HEK293 (cell line): ENCODE results near the gene PLA2G4C.

Source experiments
- CTCF ChIA-PET: fragments of 350-600 bp; formaldehyde crosslinking; extraction: SDS; loops from one replicate; lab custom pipeline; 2021; ENCODE audit warnings: antibody characterized with exemption; lab: Yijun Ruan, JAX
- POLR2A ChIA-PET: fragments of 300-600 bp; formaldehyde crosslinking; extraction: SDS; loops from one replicate; lab custom pipeline; 2020; ENCODE audit warnings: antibody characterized with exemption, inconsistent platforms; lab: Yijun Ruan, JAX
- H3K27ac ChIP-seq: fragments of 200-500 bp; sonication (Bioruptor generic); 2 replicates; pipeline ENCODE4 v1.5.1; 2014; ENCODE audit warnings: low read depth, low read length, control low read depth, inconsistent platforms; ENCODE audit errors: extremely low read depth
- H3K36me3 ChIP-seq, 2 experiments: fragments of 200-500 bp in 1 of 2; sonication (Bioruptor generic) in 1 of 2; 1 replicate in 1 of 2; 2 replicates in 1 of 2; pipeline ENCODE4 v1.5.1; 2014 to 2017; ENCODE audit warnings: inconsistent platforms in 2 of 2, low read length in 2 of 2; ENCODE audit not compliant: control insufficient read depth in 2 of 2, insufficient read depth in 1 of 2
- H3K4me1 ChIP-seq: fragments of 200-500 bp; sonication (Bioruptor generic); 2 replicates; pipeline ENCODE4 v1.5.1; 2014; ENCODE audit warnings: mild to moderate bottlenecking, low read length, inconsistent platforms; ENCODE audit not compliant: control insufficient read depth, insufficient read depth
- H3K4me3 ChIP-seq: 2 replicates; pipeline ENCODE4 v1.5.1; 2011; ENCODE audit warnings: low read depth, mild to moderate bottlenecking, control low read depth, low read length, moderate library complexity
- H3K9me3 ChIP-seq: fragments of 200-500 bp; sonication (Bioruptor generic); 2 replicates; pipeline ENCODE4 v1.5.1; 2014; ENCODE audit warnings: low read depth, low read length, inconsistent platforms; ENCODE audit not compliant: control insufficient read depth, insufficient read depth
- BCL6B ChIP-seq: fragments of 450-650 bp; formaldehyde crosslinking; IDR thresholded peaks from 2 replicates; pipeline ENCODE4 v1.5.1; 2017; ENCODE audit warnings: missing biosample characterization, missing genetic modification characterization
- EGR2 ChIP-seq: fragments of 450-650 bp; formaldehyde crosslinking; IDR thresholded peaks from 2 replicates; pipeline ENCODE4 v1.5.1; 2016; ENCODE audit warnings: low read depth, missing biosample characterization, missing genetic modification characterization
- FEZF1 ChIP-seq: fragments of 450-650 bp; formaldehyde crosslinking; IDR thresholded peaks from 2 replicates; pipeline ENCODE4 v1.5.1; 2016; ENCODE audit warnings: missing biosample characterization, missing genetic modification characterization
- GFI1B ChIP-seq: fragments of 450-650 bp; formaldehyde crosslinking; IDR thresholded peaks from 2 replicates; pipeline ENCODE4 v1.5.1; 2016; ENCODE audit warnings: missing biosample characterization, missing genetic modification characterization
- HOXC10 ChIP-seq: sonication (generic); formaldehyde crosslinking; IDR thresholded peaks from 2 replicates; pipeline ENCODE4 v1.8.1; 2023; ENCODE audit warnings: mild to moderate bottlenecking, missing genetic modification reagents
- PRDM10 ChIP-seq: fragments of 450-650 bp; formaldehyde crosslinking; IDR thresholded peaks from 2 replicates; pipeline ENCODE4 v1.5.1; 2016; ENCODE audit warnings: missing biosample characterization, missing genetic modification characterization
- PRDM6 ChIP-seq: fragments of 450-650 bp; formaldehyde crosslinking; IDR thresholded peaks from 2 replicates; pipeline ENCODE4 v1.5.1; 2017; ENCODE audit warnings: missing biosample characterization, missing genetic modification characterization
- ZBTB21 ChIP-seq: fragments of 450-650 bp; formaldehyde crosslinking; IDR thresholded peaks from 2 replicates; pipeline ENCODE4 v1.5.1; 2017; ENCODE audit warnings: missing biosample characterization, missing genetic modification characterization
- ZNF157 ChIP-seq: fragments of 450-650 bp; formaldehyde crosslinking; IDR thresholded peaks from 2 replicates; pipeline ENCODE4 v1.5.1; 2016; ENCODE audit warnings: missing biosample characterization, missing genetic modification characterization
- ZNF16 ChIP-seq: fragments of 450-650 bp; formaldehyde crosslinking; IDR thresholded peaks from 2 replicates; pipeline ENCODE4 v1.5.1; 2016; ENCODE audit warnings: low read depth, missing biosample characterization, missing genetic modification characterization
- ZNF221 ChIP-seq: fragments of 450-650 bp; formaldehyde crosslinking; IDR thresholded peaks from 2 replicates; pipeline ENCODE4 v1.5.1; 2017; ENCODE audit warnings: missing biosample characterization, missing genetic modification characterization, borderline replicate concordance
- ZNF311 ChIP-seq: fragments of 450-650 bp; formaldehyde crosslinking; IDR thresholded peaks from 2 replicates; pipeline ENCODE4 v1.5.1; 2017; ENCODE audit warnings: missing biosample characterization, missing genetic modification characterization, borderline replicate concordance
- ZNF354C ChIP-seq: fragments of 450-650 bp; formaldehyde crosslinking; IDR thresholded peaks from 2 replicates; pipeline ENCODE4 v1.5.1; 2016; ENCODE audit warnings: missing biosample characterization, missing genetic modification characterization, low read depth, borderline replicate concordance
- ZNF366 ChIP-seq: fragments of 450-650 bp; formaldehyde crosslinking; conservative IDR thresholded peaks from 2 replicates; pipeline ENCODE4 v1.5.1; 2016; ENCODE audit warnings: missing biosample characterization, missing genetic modification characterization
- ZNF391 ChIP-seq: fragments of 450-650 bp; formaldehyde crosslinking; IDR thresholded peaks from 2 replicates; pipeline ENCODE4 v1.5.1; 2016; ENCODE audit warnings: low read depth, missing biosample characterization, missing genetic modification characterization, borderline replicate concordance
- ZNF544 ChIP-seq: fragments of 450-650 bp; formaldehyde crosslinking; IDR thresholded peaks from 2 replicates; pipeline ENCODE4 v1.5.0; 2017; ENCODE audit warnings: missing biosample characterization, missing genetic modification characterization
- ZNF561 ChIP-seq: fragments of 450-650 bp; IDR thresholded peaks from 2 replicates; pipeline ENCODE4 v1.5.1; 2018; ENCODE audit warnings: missing biosample characterization, missing genetic modification characterization, borderline replicate concordance
- ZNF624 ChIP-seq: fragments of 450-650 bp; formaldehyde crosslinking; IDR thresholded peaks from 2 replicates; pipeline ENCODE4 v1.5.1; 2017; ENCODE audit warnings: missing biosample characterization, missing genetic modification characterization
- ZNF792 ChIP-seq: fragments of 450-650 bp; formaldehyde crosslinking; IDR thresholded peaks from 2 replicates; pipeline ENCODE4 v1.5.1; 2016; ENCODE audit warnings: missing biosample characterization, missing genetic modification characterization
- ZSCAN16 ChIP-seq: fragments of 450-650 bp; formaldehyde crosslinking; IDR thresholded peaks from 2 replicates; pipeline ENCODE4 v1.5.1; 2016; ENCODE audit warnings: missing biosample characterization, missing genetic modification characterization
- TF ChIP-seq, protein P1 (sequence below): fragments of 450-650 bp; formaldehyde crosslinking; IDR thresholded peaks from 2 replicates; pipeline ENCODE4 v1.5.1; 2017; ENCODE audit warnings: missing biosample characterization, missing genetic modification characterization
- TF ChIP-seq, protein P2 (sequence below): fragments of 450-650 bp; formaldehyde crosslinking; IDR thresholded peaks from 2 replicates; pipeline ENCODE4 v1.5.0; 2017; ENCODE audit warnings: missing biosample characterization, missing genetic modification characterization, borderline replicate concordance
- TF ChIP-seq, protein P3 (sequence below): fragments of 450-650 bp; formaldehyde crosslinking; IDR thresholded peaks from 2 replicates; pipeline ENCODE4 v1.5.1; 2016; ENCODE audit warnings: missing biosample characterization, missing genetic modification characterization, borderline replicate concordance

Gene PLA2G4C

GRCh38 chr19:48025480-48025879, 85.1 kb downstream of the PLA2G4C start:
- H3K4me1 ChIP-seq = no peaks in the 10 kb centered on the region
- H3K36me3 ChIP-seq = no peaks in the 10 kb centered on the region
- H3K9me3 ChIP-seq = no peaks in the 10 kb centered on the region
- CTCF ChIA-PET = interaction anchor here (1.7 kb wide), 1 partner anchor 62 kb away, joined by 5 read pairs; no protein-coding TSS in a partner anchor
- no peak overlapping the region for H3K4me3 ChIP-seq
- H3K27ac ChIP-seq = no peak overlapping the region
- POLR2A ChIA-PET = no interaction called here
- TF ChIP-seq ZNF544 (0 out of 2 replicates have a peak, but pooled peaks have one; percentile 13), HOXC10 (no peak), BCL6B (tag by site-specific recombination) (peak; percentile 17; the same call in 1 of the 2 replicates), ZNF16 (tag by site-specific recombination) (no peak), PRDM10 (tag by site-specific recombination) (no peak), ZNF221 (no peak), ZNF391 (no peak), ZNF366 (tag by site-specific recombination) (peak; percentile 63), ZNF624 (tag by site-specific recombination) (no peak), ZNF157 (tag by site-specific recombination) (no peak), ZNF354C (tag by site-specific recombination) (no peak), GFI1B (tag by site-specific recombination) (no peak), ZNF311 (tag by site-specific recombination) (0 out of 2 replicates have a peak, but pooled peaks have one; percentile 42), ZSCAN16 (tag by site-specific recombination) (no peak), PRDM6 (tag by site-specific recombination) (no peak), EGR2 (peak; percentile 96), ZBTB21 (no peak), ZNF792 (tag by site-specific recombination) (no peak), FEZF1 (tag by site-specific recombination) (no peak), ZNF561 (tag by site-specific recombination) (no peak)
- TF ChIP-seq, protein P1, sequence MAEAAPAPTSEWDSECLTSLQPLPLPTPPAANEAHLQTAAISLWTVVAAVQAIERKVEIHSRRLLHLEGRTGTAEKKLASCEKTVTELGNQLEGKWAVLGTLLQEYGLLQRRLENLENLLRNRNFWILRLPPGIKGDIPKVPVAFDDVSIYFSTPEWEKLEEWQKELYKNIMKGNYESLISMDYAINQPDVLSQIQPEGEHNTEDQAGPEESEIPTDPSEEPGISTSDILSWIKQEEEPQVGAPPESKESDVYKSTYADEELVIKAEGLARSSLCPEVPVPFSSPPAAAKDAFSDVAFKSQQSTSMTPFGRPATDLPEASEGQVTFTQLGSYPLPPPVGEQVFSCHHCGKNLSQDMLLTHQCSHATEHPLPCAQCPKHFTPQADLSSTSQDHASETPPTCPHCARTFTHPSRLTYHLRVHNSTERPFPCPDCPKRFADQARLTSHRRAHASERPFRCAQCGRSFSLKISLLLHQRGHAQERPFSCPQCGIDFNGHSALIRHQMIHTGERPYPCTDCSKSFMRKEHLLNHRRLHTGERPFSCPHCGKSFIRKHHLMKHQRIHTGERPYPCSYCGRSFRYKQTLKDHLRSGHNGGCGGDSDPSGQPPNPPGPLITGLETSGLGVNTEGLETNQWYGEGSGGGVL (tag by site-specific recombination) = peak; percentile 28; the same call in 1 of the 2 replicates
- TF ChIP-seq, protein P2, sequence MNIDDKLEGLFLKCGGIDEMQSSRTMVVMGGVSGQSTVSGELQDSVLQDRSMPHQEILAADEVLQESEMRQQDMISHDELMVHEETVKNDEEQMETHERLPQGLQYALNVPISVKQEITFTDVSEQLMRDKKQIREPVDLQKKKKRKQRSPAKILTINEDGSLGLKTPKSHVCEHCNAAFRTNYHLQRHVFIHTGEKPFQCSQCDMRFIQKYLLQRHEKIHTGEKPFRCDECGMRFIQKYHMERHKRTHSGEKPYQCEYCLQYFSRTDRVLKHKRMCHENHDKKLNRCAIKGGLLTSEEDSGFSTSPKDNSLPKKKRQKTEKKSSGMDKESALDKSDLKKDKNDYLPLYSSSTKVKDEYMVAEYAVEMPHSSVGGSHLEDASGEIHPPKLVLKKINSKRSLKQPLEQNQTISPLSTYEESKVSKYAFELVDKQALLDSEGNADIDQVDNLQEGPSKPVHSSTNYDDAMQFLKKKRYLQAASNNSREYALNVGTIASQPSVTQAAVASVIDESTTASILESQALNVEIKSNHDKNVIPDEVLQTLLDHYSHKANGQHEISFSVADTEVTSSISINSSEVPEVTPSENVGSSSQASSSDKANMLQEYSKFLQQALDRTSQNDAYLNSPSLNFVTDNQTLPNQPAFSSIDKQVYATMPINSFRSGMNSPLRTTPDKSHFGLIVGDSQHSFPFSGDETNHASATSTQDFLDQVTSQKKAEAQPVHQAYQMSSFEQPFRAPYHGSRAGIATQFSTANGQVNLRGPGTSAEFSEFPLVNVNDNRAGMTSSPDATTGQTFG = 0 out of 2 replicates have a peak, but pooled peaks have one; percentile 35
- TF ChIP-seq, protein P3, sequence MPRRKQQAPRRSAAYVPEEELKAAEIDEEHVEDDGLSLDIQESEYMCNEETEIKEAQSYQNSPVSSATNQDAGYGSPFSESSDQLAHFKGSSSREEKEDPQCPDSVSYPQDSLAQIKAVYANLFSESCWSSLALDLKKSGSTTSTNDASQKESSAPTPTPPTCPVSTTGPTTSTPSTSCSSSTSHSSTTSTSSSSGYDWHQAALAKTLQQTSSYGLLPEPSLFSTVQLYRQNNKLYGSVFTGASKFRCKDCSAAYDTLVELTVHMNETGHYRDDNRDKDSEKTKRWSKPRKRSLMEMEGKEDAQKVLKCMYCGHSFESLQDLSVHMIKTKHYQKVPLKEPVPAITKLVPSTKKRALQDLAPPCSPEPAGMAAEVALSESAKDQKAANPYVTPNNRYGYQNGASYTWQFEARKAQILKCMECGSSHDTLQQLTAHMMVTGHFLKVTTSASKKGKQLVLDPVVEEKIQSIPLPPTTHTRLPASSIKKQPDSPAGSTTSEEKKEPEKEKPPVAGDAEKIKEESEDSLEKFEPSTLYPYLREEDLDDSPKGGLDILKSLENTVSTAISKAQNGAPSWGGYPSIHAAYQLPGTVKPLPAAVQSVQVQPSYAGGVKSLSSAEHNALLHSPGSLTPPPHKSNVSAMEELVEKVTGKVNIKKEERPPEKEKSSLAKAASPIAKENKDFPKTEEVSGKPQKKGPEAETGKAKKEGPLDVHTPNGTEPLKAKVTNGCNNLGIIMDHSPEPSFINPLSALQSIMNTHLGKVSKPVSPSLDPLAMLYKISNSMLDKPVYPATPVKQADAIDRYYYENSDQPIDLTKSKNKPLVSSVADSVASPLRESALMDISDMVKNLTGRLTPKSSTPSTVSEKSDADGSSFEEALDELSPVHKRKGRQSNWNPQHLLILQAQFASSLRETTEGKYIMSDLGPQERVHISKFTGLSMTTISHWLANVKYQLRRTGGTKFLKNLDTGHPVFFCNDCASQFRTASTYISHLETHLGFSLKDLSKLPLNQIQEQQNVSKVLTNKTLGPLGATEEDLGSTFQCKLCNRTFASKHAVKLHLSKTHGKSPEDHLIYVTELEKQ (tag by site-specific recombination) = no peak
